Subcutaneous adipose tissue (tissue), 4 donors: ENCODE measurements around the gene TFEB. TPM values are rescaled to one million over a fixed set of nuclear protein-coding genes. Genes with fewer than 3 reads are reported as not detected.

Experiments used
- total RNA-seq, 4 donors: library from RNA; depleted of rRNA; stranded (reverse); fragments of >200 nt; gene quantifications; one replicate each; pipeline ENCODE4 v1.1.0, GENCODE V29; 2016
- TF ChIP-seq, protein P1 (sequence below): fragments of 450-650 bp; IDR thresholded peaks from one replicate; pipeline ENCODE4 v1.5.1; 2016; ENCODE audit warnings: low read depth, mild to moderate bottlenecking, control low read depth, antibody characterized with exemption, moderate library complexity

Gene TFEB
- 10 to 100 TPM in 3 of 4 donors, 1 to 10 TPM in 1; 6.5 to 11.9 (median 10.9) TPM for total RNA-seq

DNA sequence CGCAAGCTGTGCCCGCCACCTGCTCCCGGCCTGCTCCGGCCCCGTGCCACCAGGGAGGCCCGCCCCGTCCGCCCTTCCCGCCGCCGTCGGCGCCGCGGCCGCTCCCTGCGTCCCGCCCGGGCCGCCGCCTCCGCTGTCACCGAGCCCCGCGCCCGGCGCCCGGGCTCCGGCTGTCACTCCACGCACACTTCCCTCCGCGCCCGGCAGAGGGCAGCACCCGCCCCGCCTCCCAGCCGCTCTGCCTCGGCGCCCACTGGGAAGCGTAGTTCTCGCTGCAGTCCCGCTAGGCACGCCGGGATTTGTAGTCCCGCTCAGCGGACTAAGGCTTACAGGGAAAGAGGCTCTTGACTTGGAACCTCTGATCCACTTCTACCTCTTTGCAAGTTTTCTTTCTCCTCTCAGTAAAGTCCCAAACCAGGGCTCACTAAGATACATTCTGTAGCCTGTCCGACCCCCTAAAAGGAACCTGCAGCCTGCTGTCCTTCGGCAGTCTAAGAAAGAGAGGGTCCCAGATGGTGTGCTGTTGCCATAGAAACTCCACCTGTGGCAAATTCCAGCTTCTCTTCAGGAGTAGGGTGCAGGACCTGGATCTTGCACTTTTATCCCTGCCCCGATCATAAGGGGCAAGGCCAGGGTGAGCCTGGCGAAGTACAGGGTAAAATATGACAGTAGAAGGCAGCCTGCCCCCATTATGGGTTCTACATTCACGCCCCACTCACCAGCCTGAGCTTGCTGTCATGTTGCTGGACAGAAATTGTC, at the start of gene TFEB:
Gene TFEB, minus strand, starts transcription at position 182 of the 759 bp plus-strand sequence. CDS start 44,395 bp downstream, outside the sequence.
- TF ChIP-seq, protein P1, sequence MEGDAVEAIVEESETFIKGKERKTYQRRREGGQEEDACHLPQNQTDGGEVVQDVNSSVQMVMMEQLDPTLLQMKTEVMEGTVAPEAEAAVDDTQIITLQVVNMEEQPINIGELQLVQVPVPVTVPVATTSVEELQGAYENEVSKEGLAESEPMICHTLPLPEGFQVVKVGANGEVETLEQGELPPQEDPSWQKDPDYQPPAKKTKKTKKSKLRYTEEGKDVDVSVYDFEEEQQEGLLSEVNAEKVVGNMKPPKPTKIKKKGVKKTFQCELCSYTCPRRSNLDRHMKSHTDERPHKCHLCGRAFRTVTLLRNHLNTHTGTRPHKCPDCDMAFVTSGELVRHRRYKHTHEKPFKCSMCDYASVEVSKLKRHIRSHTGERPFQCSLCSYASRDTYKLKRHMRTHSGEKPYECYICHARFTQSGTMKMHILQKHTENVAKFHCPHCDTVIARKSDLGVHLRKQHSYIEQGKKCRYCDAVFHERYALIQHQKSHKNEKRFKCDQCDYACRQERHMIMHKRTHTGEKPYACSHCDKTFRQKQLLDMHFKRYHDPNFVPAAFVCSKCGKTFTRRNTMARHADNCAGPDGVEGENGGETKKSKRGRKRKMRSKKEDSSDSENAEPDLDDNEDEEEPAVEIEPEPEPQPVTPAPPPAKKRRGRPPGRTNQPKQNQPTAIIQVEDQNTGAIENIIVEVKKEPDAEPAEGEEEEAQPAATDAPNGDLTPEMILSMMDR, result no peak

GRCh38 chr6:41784581-41785171, 49.3 kb upstream of the TFEB start:
- TF ChIP-seq, protein P1, result no peak

DNA sequence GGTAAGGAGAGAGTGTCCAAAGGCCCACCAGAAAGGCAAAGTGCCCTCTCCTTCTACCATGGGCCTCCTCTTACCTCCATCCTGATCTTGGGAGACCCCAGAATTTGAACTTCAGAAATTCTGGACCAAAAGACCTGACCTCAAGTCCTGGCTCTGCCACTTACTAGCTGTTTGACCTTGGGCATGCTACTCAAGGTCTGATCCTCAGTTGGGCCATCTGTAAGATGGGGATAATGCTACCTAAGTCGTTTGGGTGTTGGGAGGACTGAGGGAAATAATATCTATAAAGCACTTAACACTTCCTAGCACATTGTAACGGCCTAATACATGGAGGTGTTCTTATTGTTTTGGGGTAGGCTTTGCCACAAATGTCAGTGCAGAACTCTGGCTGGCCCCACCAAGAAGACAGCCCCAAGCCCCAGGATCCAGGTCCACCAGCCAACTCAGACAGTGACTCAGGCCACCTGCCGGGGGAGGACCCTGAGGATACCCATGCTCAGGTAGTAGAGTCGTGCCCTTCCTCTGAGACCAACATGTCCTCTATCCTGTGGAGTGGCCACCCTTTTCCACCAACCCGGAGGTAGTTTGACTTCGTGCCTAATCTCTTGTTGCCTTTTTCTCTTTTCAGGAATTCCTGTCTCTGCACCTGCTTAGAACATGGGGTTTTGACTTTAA, 47.8 kb upstream of the TFEB start:
- TF ChIP-seq, protein P1, result no peak

- TF ChIP-seq, protein P1, result no peak
These were observed 45.9 kb upstream of the TFEB start for GRCh38 chr6:41781366-41781730.

DNA sequence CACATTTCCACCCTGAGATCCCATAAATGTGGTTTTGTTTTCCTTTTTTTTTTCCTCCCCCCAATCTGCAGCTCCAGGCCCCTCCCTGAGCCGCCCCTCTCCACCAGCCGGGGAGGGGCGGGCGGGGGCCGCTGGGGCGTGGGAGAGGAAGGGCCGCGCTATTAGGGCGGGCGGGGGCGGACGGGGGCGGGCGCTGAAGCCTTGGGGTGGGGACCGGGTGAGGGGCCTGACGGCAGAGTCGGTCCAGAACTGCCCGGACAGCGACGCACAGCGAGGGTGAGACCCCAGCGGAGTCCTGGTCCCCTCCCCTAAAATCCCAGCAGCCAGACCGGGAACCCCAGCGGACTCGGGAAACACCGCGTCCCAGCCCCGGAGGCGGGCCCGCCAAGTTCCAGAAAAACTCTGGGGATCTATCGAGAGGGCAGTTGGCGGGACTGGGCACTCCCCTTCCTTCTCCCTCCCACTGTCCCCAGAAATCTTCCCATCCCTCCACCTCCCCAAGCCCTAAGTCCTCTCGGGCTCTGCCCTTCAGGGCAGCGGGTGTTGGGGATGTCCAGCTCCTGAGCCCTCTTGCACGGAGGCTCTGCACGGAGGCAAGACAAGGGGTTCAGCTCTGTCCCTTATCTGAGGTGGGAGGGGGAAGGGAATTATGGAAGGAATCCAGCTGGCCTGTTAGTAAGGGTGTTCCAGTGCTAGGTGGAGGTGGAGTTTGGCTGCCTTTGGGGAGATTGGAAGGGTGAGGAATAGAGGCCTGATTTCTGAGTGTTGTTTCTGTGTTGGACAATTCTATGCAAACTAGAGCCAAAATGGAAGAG, 45.4 kb upstream of the TFEB start, which contains the start of gene PRICKLE4:
Gene PRICKLE4, plus strand, starts transcription at position 232 of the 815 bp plus-strand sequence. CDS start 2,692 bp downstream, outside the sequence.
- TF ChIP-seq, protein P1, result no peak

DNA sequence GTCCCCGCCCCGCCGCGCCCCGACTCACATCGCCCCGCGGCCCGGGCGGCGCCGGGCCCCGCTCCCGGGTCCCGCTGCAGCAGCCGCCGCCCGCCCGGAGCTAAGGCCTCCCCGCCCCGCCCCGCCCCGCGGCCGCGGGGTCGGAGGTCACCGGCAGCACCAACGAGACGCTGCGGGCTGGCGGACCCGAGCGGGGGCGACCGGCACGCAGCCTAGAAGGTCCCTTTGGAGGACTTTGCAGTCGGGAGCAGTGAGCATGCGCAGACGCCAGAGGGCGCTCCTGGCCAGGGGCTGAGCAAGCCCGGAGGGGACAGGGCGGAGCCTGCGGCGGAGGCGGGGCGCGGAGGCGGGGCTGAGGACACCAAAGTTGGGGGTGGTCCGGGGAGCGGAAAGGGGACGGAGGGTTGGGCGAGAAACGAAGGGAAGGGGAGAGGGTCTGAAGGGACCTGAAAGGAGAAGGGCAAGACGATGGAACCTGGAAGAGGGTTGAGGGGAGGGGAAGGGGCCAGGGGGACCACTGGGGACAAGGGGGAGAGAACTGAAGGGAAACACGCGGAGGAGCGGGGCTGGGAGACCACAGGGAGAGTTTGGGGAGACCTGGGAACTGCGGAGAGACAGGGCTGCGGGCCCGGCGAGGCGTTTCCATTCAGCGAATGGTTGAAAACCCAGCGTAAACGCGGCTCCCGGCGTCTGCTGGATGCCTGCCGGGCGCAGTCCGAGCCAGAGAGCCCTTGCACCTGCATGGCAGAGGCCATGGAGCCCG, 44.6 kb upstream of the TFEB start, which contains the start of gene FRS3:
Gene FRS3, minus strand, starts transcription at position 113 of the 763 bp plus-strand sequence. CDS start 2,913 bp downstream, outside the sequence.
- TF ChIP-seq, protein P1, result no peak
